Activated T-cell treated with anti-CD3 and anti-CD28 coated beads, Interleukin-2, amount 50 U/mL, for 72 hours (primary cell): ENCODE measurements around the gene FHIT. TPM values are rescaled to one million over a fixed set of nuclear protein-coding genes. Genes with fewer than 3 reads are reported as not detected.
"Not testable (repeated sequence)": the region's sequence is repeated elsewhere in the genome, so short reads cannot be mapped to it uniquely, and the experiment has no call there.

ENCODE experiments used
- ATAC-seq, 2 donors: fragments of 150-1000 bp; cut with Tn5 transposase; replicated peaks in 1 of 2; 2 replicates each; pipeline ENCODE4 v1.10.0; 2021; ENCODE audit warnings: moderate library complexity in 2 of 2, mild to moderate bottlenecking in 1 of 2
- DNase-seq, 2 donors: peaks; one replicate each; pipeline ENCODE4 v3.0.0; 2021 to 2022; ENCODE audit warnings: mixed read lengths in 1 of 2
- H3K27ac Mint-ChIP-seq: one replicate; pipeline ENCODE4 v1.8.0; 2022; ENCODE audit warnings: mild to moderate bottlenecking, moderate library complexity, mixed read lengths
- H3K27me3 Mint-ChIP-seq: one replicate; pipeline ENCODE4 v1.8.0; 2022; ENCODE audit warnings: low read depth, mixed read lengths
- H3K36me3 Mint-ChIP-seq, 2 donors: one replicate each; pipeline ENCODE4 v1.8.0; 2022; ENCODE audit warnings: mixed read lengths in 2 of 2, mild to moderate bottlenecking in 1 of 2; ENCODE audit not compliant: insufficient read depth in 2 of 2
- H3K4me1 Mint-ChIP-seq: one replicate; pipeline ENCODE4 v1.8.0; 2022; ENCODE audit warnings: low read depth, mixed read lengths
- H3K4me3 Mint-ChIP-seq, 2 donors: one replicate each; pipeline ENCODE4 v1.8.0; 2022; ENCODE audit warnings: mild to moderate bottlenecking in 2 of 2, mixed read lengths in 2 of 2, moderate library complexity in 2 of 2
- H3K9me3 Mint-ChIP-seq, 2 donors: one replicate each; pipeline ENCODE4 v1.8.0; 2022; ENCODE audit warnings: mixed read lengths in 2 of 2
- total RNA-seq, 2 donors: library from RNA; stranded (reverse); gene quantifications; one replicate each; pipeline ENCODE4 v1.2.3, GENCODE V29; 2022

The FHIT gene
- total RNA-seq, 2 donors from 2014 or later: 48.2 to 54.9 TPM

- no peaks in the 10 kb centered on the region for H3K9me3 Mint-ChIP-seq
- H3K4me3 Mint-ChIP-seq: no peak overlapping the region
- DNase-seq: no peak
- H3K27me3 Mint-ChIP-seq: no peaks in the 10 kb centered on the region
- H3K36me3 Mint-ChIP-seq: peaks cover 2 to 4% of the 10 kb centered on the region in 2 donors
- peak; percentile 51 to 56 for ATAC-seq
- H3K27ac Mint-ChIP-seq: no peak overlapping the region
- peaks cover 34% of the 10 kb centered on the region for H3K4me1 Mint-ChIP-seq
Measured at GRCh38 chr3:60553144-60553543, 698.1 kb downstream of the FHIT start.

GRCh38 chr3:60552581-60552980, 698.7 kb downstream of the FHIT start:
- Mint-ChIP-seq H3K4me1 (peaks cover 34% of the 10 kb centered on the region), H3K27me3 (no peaks in the 10 kb centered on the region), H3K36me3 (peaks cover 2 to 4% of the 10 kb centered on the region in 2 donors), H3K4me3 (peak overlapping the region in 1 of 2 donors; percentile 13), H3K9me3 (no peaks in the 10 kb centered on the region), H3K27ac (no peak overlapping the region)
- DNase-seq (no peak), ATAC-seq (peak in 1 of 2 donors; percentile 33)

GRCh38 chr3:60551455-60552209, 699.6 kb downstream of the FHIT start:
- H3K36me3 Mint-ChIP-seq: peaks cover 2 to 4% of the 10 kb centered on the region in 2 donors
- H3K4me1 Mint-ChIP-seq: peaks cover 34% of the 10 kb centered on the region
- H3K4me3 Mint-ChIP-seq: no peak overlapping the region
- ATAC-seq (peak; percentile 65 to 69), DNase-seq (peak in 1 of 2 donors; percentile 1)
- H3K9me3 Mint-ChIP-seq: no peaks in the 10 kb centered on the region
- peaks cover 3% of the 10 kb centered on the region for H3K27me3 Mint-ChIP-seq
- peak overlapping the region; percentile 52 for H3K27ac Mint-ChIP-seq

- Mint-ChIP-seq H3K4me3 (no peak overlapping the region), H3K27ac (no peak overlapping the region), H3K4me1 (peaks cover 22% of the 10 kb centered on the region), H3K36me3 (peaks cover 2 to 4% of the 10 kb centered on the region in 2 donors), H3K27me3 (peaks cover 7% of the 10 kb centered on the region), H3K9me3 (no peaks in the 10 kb centered on the region)
- ATAC-seq (no peak), DNase-seq (no peak)
Measured at GRCh38 chr3:60549863-60550262, 701.4 kb downstream of the FHIT start.

GRCh38 chr3:60542995-60543394, 708.3 kb downstream of the FHIT start:
- Mint-ChIP-seq H3K27me3 (peaks cover 7% of the 10 kb centered on the region), H3K36me3 (peaks cover 0 to 2% of the 10 kb centered on the region in 2 donors), H3K4me1 (no peaks in the 10 kb centered on the region), H3K4me3 (no peak overlapping the region), H3K27ac (no peak overlapping the region), H3K9me3 (peaks cover 0 to 3% of the 10 kb centered on the region in 2 donors)
- DNase-seq (no peak), ATAC-seq (no peak)

- not testable (repeated sequence) for H3K27me3 Mint-ChIP-seq, H3K27ac Mint-ChIP-seq, H3K9me3 Mint-ChIP-seq, H3K4me3 Mint-ChIP-seq, ATAC-seq, DNase-seq, H3K36me3 Mint-ChIP-seq, H3K4me1 Mint-ChIP-seq
Measured at GRCh38 chr3:60539394-60539793, 711.9 kb downstream of the FHIT start.

GRCh38 chr3:60536420-60536819, 714.8 kb downstream of the FHIT start:
- Mint-ChIP-seq H3K4me3 (no peak overlapping the region), H3K4me1 (no peaks in the 10 kb centered on the region), H3K27me3 (no peaks in the 10 kb centered on the region), H3K9me3 (peaks cover 0 to 4% of the 10 kb centered on the region in 2 donors), H3K36me3 (peaks cover 0 to 3% of the 10 kb centered on the region in 2 donors), H3K27ac (no peak overlapping the region)
- no peak for DNase-seq
- no peak for ATAC-seq

GRCh38 chr3:60531759-60532158, 719.5 kb downstream of the FHIT start:
- DNase-seq (no peak), ATAC-seq (no peak)
- Mint-ChIP-seq H3K27ac (no peak overlapping the region), H3K36me3 (no peaks in the 10 kb centered on the region), H3K9me3 (peaks cover 0 to 3% of the 10 kb centered on the region in 2 donors), H3K27me3 (no peaks in the 10 kb centered on the region), H3K4me1 (no peaks in the 10 kb centered on the region), H3K4me3 (no peak overlapping the region)

GRCh38 chr3:60528651-60529050, 722.6 kb downstream of the FHIT start:
- DNase-seq (no peak), ATAC-seq (no peak)
- no peak overlapping the region for H3K27ac Mint-ChIP-seq
- H3K27me3 Mint-ChIP-seq: no peaks in the 10 kb centered on the region
- H3K36me3 Mint-ChIP-seq: no peaks in the 10 kb centered on the region
- H3K9me3 Mint-ChIP-seq: peaks cover 0 to 3% of the 10 kb centered on the region in 2 donors
- H3K4me3 Mint-ChIP-seq: no peak overlapping the region
- H3K4me1 Mint-ChIP-seq: no peaks in the 10 kb centered on the region

- no peaks in the 10 kb centered on the region for H3K36me3 Mint-ChIP-seq
- H3K27ac Mint-ChIP-seq: no peak overlapping the region
- no peak for ATAC-seq
Measured at GRCh38 chr3:60523536-60523935, 727.7 kb downstream of the FHIT start.

GRCh38 chr3:60517134-60517533, 734.1 kb downstream of the FHIT start:
- ATAC-seq: no peak
- Mint-ChIP-seq H3K27me3 (no peaks in the 10 kb centered on the region), H3K27ac (no peak overlapping the region), H3K9me3 (no peaks in the 10 kb centered on the region), H3K4me1 (peaks cover 5% of the 10 kb centered on the region), H3K4me3 (no peak overlapping the region), H3K36me3 (no peaks in the 10 kb centered on the region)
- DNase-seq: no peak

More at GRCh38 chr3:60523536-60523935, 727.7 kb downstream of the FHIT start:
- Mint-ChIP-seq H3K9me3 (no peaks in the 10 kb centered on the region), H3K27me3 (no peaks in the 10 kb centered on the region), H3K4me3 (no peak overlapping the region), H3K4me1 (no peaks in the 10 kb centered on the region)
- no peak for DNase-seq

- Mint-ChIP-seq H3K27me3 (no peaks in the 10 kb centered on the region), H3K36me3 (no peaks in the 10 kb centered on the region), H3K27ac (no peak overlapping the region), H3K4me1 (peaks cover 5% of the 10 kb centered on the region), H3K4me3 (no peak overlapping the region), H3K9me3 (no peaks in the 10 kb centered on the region)
- DNase-seq: no peak
- no peak for ATAC-seq
Measured at GRCh38 chr3:60514866-60515265, 736.4 kb downstream of the FHIT start.

- no peaks in the 10 kb centered on the region for H3K36me3 Mint-ChIP-seq
- DNase-seq (no peak), ATAC-seq (no peak)
- no peak overlapping the region for H3K4me3 Mint-ChIP-seq
- no peak overlapping the region for H3K27ac Mint-ChIP-seq
- H3K27me3 Mint-ChIP-seq: no peaks in the 10 kb centered on the region
- H3K9me3 Mint-ChIP-seq: no peaks in the 10 kb centered on the region
- peaks cover 5% of the 10 kb centered on the region for H3K4me1 Mint-ChIP-seq
Measured at GRCh38 chr3:60514085-60514649, 737.1 kb downstream of the FHIT start.
